Measurements from ENCODE around the gene TTC39B.

The TTC39B gene

GRCh38 chr9:15225564-15226126 is 81.4 kb downstream of the TTC39B start:
- no peak for DNase-seq (ENCODE audit: low spot score)

GRCh38 chr9:15222313-15222712 is 84.7 kb downstream of the TTC39B start:
- DNase-seq (ENCODE audit: low spot score), result no peak

- DNase-seq (ENCODE audit: low spot score), result no peak
Measured at GRCh38 chr9:15221746-15222145, 85.3 kb downstream of the TTC39B start.

GRCh38 chr9:15220658-15221318 is 86.2 kb downstream of the TTC39B start:
- no peak for DNase-seq (ENCODE audit: low spot score)

- no peak for DNase-seq (ENCODE audit: low spot score)
Measured at GRCh38 chr9:15219546-15219945, 87.5 kb downstream of the TTC39B start.

- no peak for DNase-seq (ENCODE audit: low spot score)
Measured at GRCh38 chr9:15218994-15219393, 88.0 kb downstream of the TTC39B start.

- DNase-seq (ENCODE audit: low spot score), result no peak
Measured at GRCh38 chr9:15213249-15213648, 93.8 kb downstream of the TTC39B start.

GRCh38 chr9:15211815-15212495 is 95.1 kb downstream of the TTC39B start:
- DNase-seq (ENCODE audit: low spot score), result no peak

GRCh38 chr9:15211160-15211814 is 95.7 kb downstream of the TTC39B start:
- DNase-seq (ENCODE audit: low spot score), result peak; percentile 66

- no peak for DNase-seq (ENCODE audit: low spot score)
Measured at GRCh38 chr9:15206903-15207696, 99.9 kb downstream of the TTC39B start.

- no peak for DNase-seq (ENCODE audit: low spot score)
Measured at GRCh38 chr9:15205632-15206420, 101.2 kb downstream of the TTC39B start.

GRCh38 chr9:15203581-15203980 is 103.4 kb downstream of the TTC39B start:
- no peak for DNase-seq (ENCODE audit: low spot score)

GRCh38 chr9:15200111-15200510 is 106.9 kb downstream of the TTC39B start:
- DNase-seq (ENCODE audit: low spot score), result no peak

GRCh38 chr9:15192856-15193255 is 114.2 kb downstream of the TTC39B start:
- DNase-seq (ENCODE audit: low spot score), result no peak

GRCh38 chr9:15191378-15191777 is 115.6 kb downstream of the TTC39B start:
- no peak for DNase-seq (ENCODE audit: low spot score)

GRCh38 chr9:15189481-15189880 is 117.5 kb downstream of the TTC39B start:
- DNase-seq (ENCODE audit: low spot score), result no peak

- DNase-seq (ENCODE audit: low spot score), result no peak
Measured at GRCh38 chr9:15187589-15187988, 119.4 kb downstream of the TTC39B start.

- DNase-seq (ENCODE audit: low spot score), result no peak
Measured at GRCh38 chr9:15182730-15183129, 124.3 kb downstream of the TTC39B start.

GRCh38 chr9:15182101-15182551 is 124.9 kb downstream of the TTC39B start:
- no peak for DNase-seq (ENCODE audit: low spot score)

- no peak for DNase-seq (ENCODE audit: low spot score)
Measured at GRCh38 chr9:15180124-15180523, 126.9 kb downstream of the TTC39B start.

- no peak for DNase-seq (ENCODE audit: low spot score)
Measured at GRCh38 chr9:15178631-15179030, 128.4 kb downstream of the TTC39B start.
